Mesodermal cell (in vitro differentiated cells): Measurements from ENCODE around the gene POLR1A.
"Not testable (repeated sequence)": the region's sequence is repeated elsewhere in the genome, so short reads cannot be mapped to it uniquely, and the experiment has no call there.

Experiments
- H3K27ac ChIP-seq: 2 replicates; pipeline ENCODE4 v1.7.0; 2013; ENCODE audit warnings: mild to moderate bottlenecking, low read depth, low read length, moderate library complexity; ENCODE audit not compliant: severe bottlenecking
- H3K36me3 ChIP-seq: 2 replicates; pipeline ENCODE4 v1.7.1; 2013; ENCODE audit warnings: mild to moderate bottlenecking, low read length, moderate library complexity; ENCODE audit not compliant: control insufficient read depth, insufficient read depth
- H3K4me1 ChIP-seq: one replicate; pipeline ENCODE4 v1.7.1; 2013; ENCODE audit warnings: mild to moderate bottlenecking, low read length; ENCODE audit not compliant: insufficient read depth, control insufficient read depth, poor library complexity, severe bottlenecking
- H3K4me3 ChIP-seq: 2 replicates; pipeline ENCODE4 v1.7.0; 2013; ENCODE audit warnings: low read length, control low read depth, mild to moderate bottlenecking; ENCODE audit not compliant: insufficient read depth, poor library complexity, severe bottlenecking; ENCODE audit errors: extremely low read depth
- H3K9me3 ChIP-seq: 2 replicates; pipeline ENCODE4 v1.7.1; 2013; ENCODE audit warnings: mild to moderate bottlenecking, low read length, moderate library complexity; ENCODE audit not compliant: control insufficient read depth
- WGBS, 2 experiments: methylation state at CpG; one replicate each; pipeline ENCODE4 v1.1.5; 2013; ENCODE audit warnings: missing lambda C conversion rate in 2 of 2; ENCODE audit not compliant: insufficient coverage in 2 of 2; 5-methylcytosine and 5-hydroxymethylcytosine counted together

The POLR1A gene

DNA sequence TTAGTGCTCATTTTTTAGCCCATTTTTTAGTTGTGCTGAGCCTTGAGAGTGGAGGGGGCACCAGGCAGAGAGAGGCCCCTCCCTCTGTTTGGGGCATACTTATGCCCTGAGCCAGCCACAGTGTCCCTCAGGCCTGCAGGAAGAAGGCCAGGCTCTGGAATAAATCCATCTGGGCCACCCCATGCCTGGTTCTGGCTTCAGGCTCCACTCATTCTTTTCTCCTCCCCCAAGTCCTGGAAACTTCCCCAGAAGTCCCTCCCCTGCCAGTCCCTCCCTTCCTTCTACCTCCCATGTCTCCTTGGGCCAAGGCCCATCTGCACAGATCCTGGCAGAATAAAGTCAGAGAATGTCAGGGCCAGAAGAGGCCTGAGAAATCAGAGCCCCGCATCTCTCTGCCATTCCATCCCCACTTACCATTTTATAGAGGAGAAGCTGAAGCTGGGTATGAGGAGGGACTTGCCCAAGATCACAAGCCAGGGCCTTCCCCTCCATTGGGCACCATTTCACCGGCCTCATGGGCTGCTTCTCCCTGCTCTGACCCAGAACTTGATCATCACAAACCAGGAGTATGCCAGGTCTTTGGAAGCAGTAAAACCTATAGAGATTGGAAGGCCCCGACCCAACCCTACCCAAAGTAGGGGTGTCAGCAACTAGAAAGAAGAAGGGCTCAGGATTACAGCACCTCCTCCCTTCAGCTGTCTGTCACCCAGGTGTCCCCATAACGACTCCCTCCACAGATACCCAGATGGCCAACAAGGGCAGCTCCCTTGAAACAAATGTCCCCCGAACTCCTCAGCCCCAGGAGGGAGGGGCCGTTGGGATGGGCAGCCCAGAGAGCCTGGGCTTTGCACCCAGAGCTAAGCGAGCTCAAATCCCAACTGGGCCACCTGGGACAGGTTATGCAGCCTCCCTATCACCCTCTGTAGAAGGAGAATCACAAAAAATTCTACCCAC is 108.4 kb downstream of the POLR1A start:
- Histone ChIP-seq H3K9me3 (no peaks in the 10 kb centered on the region), H3K4me1 (peaks cover 61% of the 10 kb centered on the region), H3K4me3 (no peak overlapping the region), H3K27ac (peak overlapping the region; percentile 95), H3K36me3 (no peaks in the 10 kb centered on the region)
- 94 to 100% methylated on average over 3 of the region's 7 CpGs for WGBS, 2 experiments

GRCh38 chr2:85996591-85996990 is 109.1 kb downstream of the POLR1A start:
- Histone ChIP-seq H3K9me3 (no peaks in the 10 kb centered on the region), H3K4me1 (peaks cover 61% of the 10 kb centered on the region), H3K36me3 (no peaks in the 10 kb centered on the region), H3K27ac (peak overlapping the region; percentile 95), H3K4me3 (no peak overlapping the region)
- WGBS, 2 experiments: 33% methylated on average over 1 of the region's 2 CpGs; no CpG with 5 or more reads in 1 of the 2 experiments

GRCh38 chr2:85995648-85996529 is 109.8 kb downstream of the POLR1A start:
- Histone ChIP-seq H3K36me3 (no peaks in the 10 kb centered on the region), H3K27ac (peak overlapping the region; percentile 95), H3K9me3 (no peaks in the 10 kb centered on the region), H3K4me1 (peaks cover 59% of the 10 kb centered on the region), H3K4me3 (no peak overlapping the region)
- 95 to 98% methylated on average over 5 to 7 of the region's 9 CpGs for WGBS, 2 experiments

DNA sequence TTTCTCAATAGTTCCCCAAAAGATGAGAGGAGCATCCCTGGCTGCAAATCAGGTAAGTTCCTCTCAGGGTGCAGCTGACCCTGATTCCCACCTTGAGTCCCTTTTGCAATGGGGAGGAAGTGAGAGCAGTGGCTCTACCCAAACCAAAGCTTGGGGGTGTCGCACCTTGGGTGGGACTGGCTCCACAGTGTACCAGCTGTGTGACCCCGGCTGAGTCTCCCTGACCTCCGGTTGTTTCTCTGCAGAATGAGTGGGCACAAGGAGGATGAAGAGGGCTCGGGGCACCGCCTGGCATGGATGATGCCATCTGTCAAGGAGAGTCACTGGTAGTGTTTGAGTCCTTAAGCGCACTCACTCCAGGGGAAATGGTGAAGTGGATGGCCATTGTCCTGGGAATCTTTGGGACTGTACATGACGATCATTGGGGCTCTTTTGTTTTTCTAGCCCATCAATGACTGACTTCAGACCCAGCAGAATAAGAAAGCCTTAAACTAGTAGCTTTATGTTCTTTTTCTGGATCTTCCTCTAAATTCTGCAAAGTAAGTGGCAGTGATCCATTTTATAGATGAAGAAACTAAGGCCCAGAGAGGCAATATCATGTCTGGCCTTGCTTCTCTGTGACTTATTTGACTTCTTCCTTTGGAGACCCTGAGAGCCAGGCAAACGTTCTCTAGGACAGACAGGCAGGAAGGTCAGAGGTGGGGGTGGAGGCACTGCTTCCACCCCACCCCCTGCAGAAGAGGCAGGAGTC is 110.6 kb downstream of the POLR1A start:
- Histone ChIP-seq H3K36me3 (no peaks in the 10 kb centered on the region), H3K4me1 (peaks cover 51% of the 10 kb centered on the region), H3K4me3 (no peak overlapping the region), H3K27ac (peak overlapping the region; percentile 95), H3K9me3 (no peaks in the 10 kb centered on the region)
- 95 to 100% methylated on average over 4 to 8 of the region's 8 CpGs for WGBS, 2 experiments

DNA sequence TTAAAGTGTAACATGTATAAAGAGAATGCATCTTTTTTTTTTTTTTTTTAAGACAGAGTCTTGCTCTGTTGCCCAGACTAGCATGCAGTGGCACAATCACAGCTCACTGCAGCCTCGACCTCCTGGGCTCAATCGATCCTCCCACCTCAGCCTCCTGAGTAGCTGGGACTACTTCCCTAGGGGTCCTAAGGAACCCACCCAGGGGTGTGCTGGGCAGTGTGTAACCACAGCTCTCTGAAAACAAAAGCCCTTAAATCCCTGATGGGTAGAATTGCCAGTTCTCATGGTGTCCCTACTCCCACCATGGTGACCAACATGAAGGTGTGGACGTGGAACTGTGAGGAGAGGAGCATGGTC is 111.3 kb downstream of the POLR1A start:
- no peaks in the 10 kb centered on the region for H3K9me3 ChIP-seq
- no peak overlapping the region for H3K4me3 ChIP-seq
- H3K4me1 ChIP-seq: peaks cover 45% of the 10 kb centered on the region
- no peaks in the 10 kb centered on the region for H3K36me3 ChIP-seq
- WGBS, 2 experiments: 80 to 86% methylated on average over 3 of the region's 3 CpGs
- peak overlapping the region; percentile 6 for H3K27ac ChIP-seq

DNA sequence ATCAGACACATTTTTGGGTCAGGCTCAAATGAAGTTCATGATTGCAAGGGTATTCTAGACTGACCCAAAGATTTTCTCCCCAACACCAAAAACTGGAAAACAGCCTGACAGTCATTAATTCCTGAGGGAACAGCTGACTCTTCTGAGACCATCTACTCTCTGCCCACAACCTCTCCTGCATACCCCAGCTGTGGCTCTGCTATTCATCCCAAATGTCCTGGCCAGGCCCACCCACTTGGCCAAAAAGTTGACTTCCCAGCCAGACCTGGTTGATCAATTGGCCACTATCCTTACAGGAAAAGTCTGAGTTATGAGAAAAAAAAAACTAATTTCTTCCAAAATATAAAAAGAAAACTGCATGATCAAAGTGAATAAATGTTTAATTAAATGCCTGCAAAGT is 113.1 kb downstream of the POLR1A start:
- H3K36me3 ChIP-seq: no peaks in the 10 kb centered on the region

DNA sequence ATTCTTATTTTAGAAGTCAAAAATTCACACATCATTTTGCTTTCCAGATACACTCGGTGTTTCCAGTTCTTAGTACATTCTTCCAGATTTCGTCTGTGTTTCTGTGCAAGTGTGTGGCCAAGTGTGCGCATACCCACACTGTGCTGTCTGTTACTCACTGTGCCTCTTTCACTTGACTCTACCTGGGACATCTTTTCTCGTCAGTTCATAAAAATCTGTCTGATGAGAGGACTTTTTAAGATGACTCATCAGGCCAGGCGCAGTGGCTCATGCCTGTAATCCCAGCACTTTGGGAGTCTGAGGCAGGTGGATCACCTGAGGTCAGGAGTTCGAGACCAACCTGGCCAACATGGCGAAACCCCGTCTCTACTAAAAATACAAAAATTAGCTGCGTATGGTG is 113.6 kb downstream of the POLR1A start:
- not testable (repeated sequence) for H3K27ac ChIP-seq, H3K9me3 ChIP-seq, H3K36me3 ChIP-seq, H3K4me3 ChIP-seq
- WGBS, 2 experiments: 95 to 100% methylated on average over 5 to 6 of the region's 9 CpGs
- H3K4me1 ChIP-seq: peaks cover 22% of the 10 kb centered on the region

More for the DNA sequence above, 113.1 kb downstream of the POLR1A start:
- H3K9me3 ChIP-seq: no peaks in the 10 kb centered on the region
- no peak overlapping the region for H3K27ac ChIP-seq
- no peak overlapping the region for H3K4me3 ChIP-seq
- peaks cover 27% of the 10 kb centered on the region for H3K4me1 ChIP-seq

DNA sequence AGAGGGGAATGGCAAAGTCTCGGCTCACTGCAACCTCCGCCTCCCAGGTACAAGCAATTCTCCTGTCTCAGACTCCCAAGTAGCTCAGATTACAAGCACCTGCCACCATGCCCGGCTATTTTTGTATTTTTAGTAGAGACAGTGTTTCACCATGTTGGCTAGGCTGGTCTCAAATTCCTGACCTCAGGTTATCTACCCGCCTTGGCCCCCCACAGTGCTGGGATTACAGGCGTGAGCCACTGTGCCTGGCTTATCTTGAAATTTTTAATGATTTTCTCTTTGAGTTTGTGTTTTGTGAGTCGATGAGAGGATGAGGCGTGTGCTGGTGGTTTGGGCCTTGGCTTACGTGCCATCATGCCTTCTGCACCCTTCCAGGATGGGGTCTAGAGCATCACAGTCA is 115.6 kb downstream of the POLR1A start:
- Histone ChIP-seq H3K27ac (no peak overlapping the region), H3K4me3 (no peak overlapping the region), H3K4me1 (peaks cover 5% of the 10 kb centered on the region), H3K9me3 (no peaks in the 10 kb centered on the region), H3K36me3 (no peaks in the 10 kb centered on the region)
- WGBS, 2 experiments: 87% methylated on average over 8 of the region's 8 CpGs

DNA sequence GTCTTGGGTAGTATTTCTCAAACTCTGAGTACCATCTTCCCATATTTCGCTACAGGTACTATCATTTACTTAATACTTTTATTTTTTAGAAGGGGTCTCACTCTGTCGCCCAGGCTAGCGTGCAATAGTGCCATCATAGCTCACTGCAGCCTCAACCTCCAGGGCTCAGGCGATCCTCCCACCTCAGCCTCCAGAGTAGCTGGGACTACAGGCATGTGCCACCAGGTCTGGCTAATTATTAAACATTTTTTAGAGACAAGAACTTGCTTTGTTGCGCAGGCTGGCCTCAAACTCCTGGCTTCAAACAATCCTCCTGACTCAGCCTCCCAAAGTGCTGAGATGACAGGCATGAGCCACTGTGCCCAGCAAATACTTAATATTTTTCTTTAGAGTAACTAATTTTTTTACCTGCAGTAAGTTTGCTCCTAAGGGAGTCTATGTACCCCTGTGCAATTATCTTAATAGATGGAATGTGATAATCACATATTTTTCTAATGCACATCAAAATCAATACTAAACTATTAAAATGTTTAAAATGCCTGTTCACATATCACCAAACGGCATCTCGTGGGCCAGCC is 116.3 kb downstream of the POLR1A start:
- Histone ChIP-seq H3K27ac (no peak overlapping the region), H3K9me3 (no peaks in the 10 kb centered on the region), H3K4me1 (peaks cover 5% of the 10 kb centered on the region), H3K36me3 (no peaks in the 10 kb centered on the region), H3K4me3 (no peak overlapping the region)
- WGBS, 2 experiments: 100% methylated on average over 6 to 7 of the region's 7 CpGs

- Histone ChIP-seq H3K27ac (no peak overlapping the region), H3K36me3 (no peaks in the 10 kb centered on the region), H3K4me1 (peaks cover 4% of the 10 kb centered on the region), H3K9me3 (no peaks in the 10 kb centered on the region), H3K4me3 (no peak overlapping the region)
- WGBS, 2 experiments: 91 to 96% methylated on average over 5 to 7 of the region's 7 CpGs
Measured at GRCh38 chr2:85988914-85989270, 116.8 kb downstream of the POLR1A start.
